Kidney (tissue), 14 donors: Measurements from ENCODE around the gene LHB. TPM values are rescaled to one million over a fixed set of nuclear protein-coding genes. Genes with fewer than 3 reads are reported as not detected.
"Not testable (repeated sequence)": the region's sequence is repeated elsewhere in the genome, so short reads cannot be mapped to it uniquely, and the experiment has no call there.

Source experiments
- DNase-seq, 5 donors: peaks; one replicate each; pipeline ENCODE4 v3.0.0-alpha.2; 2013 to 2020
- FAIRE-seq: peaks from 2 replicates; lab custom pipeline; 2012; peaks lifted over from hg19 to GRCh38; lab: Jason Lieb, UNC
- H3K27ac ChIP-seq, 2 donors: one replicate each; pipeline ENCODE4 v1.7.0; 2013; ENCODE audit warnings: low read depth in 2 of 2, low read length in 2 of 2, inconsistent platforms in 1 of 2
- H3K27me3 ChIP-seq: one replicate; pipeline ENCODE4 v1.7.1; 2013; ENCODE audit warnings: low read length, inconsistent platforms; ENCODE audit not compliant: control insufficient read depth, insufficient read depth
- H3K36me3 ChIP-seq, 3 donors: one replicate each; pipeline versions ENCODE4 v1.7.0 to v1.7.1; 2013; ENCODE audit warnings: low read length in 3 of 3, control low read depth in 1 of 3, inconsistent platforms in 1 of 3; ENCODE audit not compliant: insufficient read depth in 3 of 3, control insufficient read depth in 2 of 3
- H3K4me1 ChIP-seq, 3 donors: one replicate each; pipeline versions ENCODE4 v1.7.0 to v1.7.1; 2013; ENCODE audit warnings: low read length in 3 of 3, inconsistent platforms in 1 of 3, low read depth in 1 of 3; ENCODE audit not compliant: control insufficient read depth in 2 of 3, insufficient read depth in 2 of 3
- H3K4me3 ChIP-seq, 3 donors: one replicate each; pipeline versions ENCODE4 v1.7.0 to v1.8.1; 2013; ENCODE audit warnings: low read length in 3 of 3, control low read depth in 1 of 3, inconsistent platforms in 1 of 3
- H3K9ac ChIP-seq, 3 donors: one replicate each; pipeline versions ENCODE4 v1.7.0 to v1.7.1; 2013; ENCODE audit warnings: low read length in 3 of 3, control low read depth in 1 of 3, inconsistent platforms in 1 of 3
- H3K9me3 ChIP-seq, 3 donors: one replicate each; pipeline versions ENCODE4 v1.7.0 to v1.7.1; 2013; ENCODE audit warnings: low read length in 3 of 3, control low read depth in 1 of 3, inconsistent platforms in 1 of 3; ENCODE audit not compliant: control insufficient read depth in 2 of 3, insufficient read depth in 1 of 3
- intact Hi-C: fragments of 100-400 bp; cut with DNase I; formaldehyde crosslinking; loops from one replicate; pipeline ENCODE4 v1.11.1; 2022
- polyA plus RNA-seq: library from polyadenylated mRNA; stranded (reverse); fragments of 350-450 nt; fragmentation: Illumina TruSeq; extraction: RNeasy Lipid Tissue Mini Kit (QIAGEN cat#74804); gene quantifications from one replicate; pipeline ENCODE4 v1.2.3, GENCODE V29; 2014; ENCODE audit warnings: low read depth, low replicate concordance; ENCODE audit not compliant: insufficient read depth
- total RNA-seq: library from RNA; stranded (reverse); fragmentation: NEBNext Ultra II Directional; extraction: Animal tissue kit (Norgen Biotek cat#: 25700); gene quantifications from one replicate; pipeline ENCODE4 v1.2.1, GENCODE V29; 2021
- TF ChIP-seq, protein P1 (sequence below): IDR thresholded peaks from 3 replicates; pipeline ENCODE4 v1.5.1; 2012; ENCODE audit warnings: mild to moderate bottlenecking, moderate library complexity, borderline replicate concordance; ENCODE audit not compliant: insufficient read depth; ENCODE audit errors: extremely low read depth
- donor health status: control.
- donor health status: control.
- donor health status: control.
- donor health status: control.
- donor health status: control.
- donor health status: DM: yes; HTN: yes; CAD: no.
- donor health status: Normal renal cell carcinoma (clear cell type).

LHB gene
- total and polyA plus RNA-seq, 2 donors from 2014 or later, result not detected

DNA sequence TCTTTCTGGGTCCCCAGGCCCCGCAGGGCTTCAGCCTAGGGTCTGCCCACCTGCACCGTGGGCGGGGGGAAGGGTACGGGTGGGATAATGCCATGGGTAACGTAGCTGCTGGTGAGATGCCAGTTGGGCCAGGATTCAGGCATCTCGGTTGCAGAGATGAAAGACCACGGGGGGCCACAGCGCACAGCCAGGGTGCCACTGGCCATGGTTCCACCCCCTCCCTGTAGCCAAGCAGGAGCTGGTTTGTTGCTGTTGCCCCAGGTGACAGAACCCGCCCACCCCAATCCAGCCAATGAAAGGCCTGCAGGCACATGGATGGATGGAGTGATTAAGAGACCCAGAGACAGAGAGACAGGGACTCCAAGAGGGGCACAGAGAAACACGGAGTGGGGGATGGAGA, 41.7 kb upstream of the LHB start:
- Histone ChIP-seq H3K4me1 (peaks cover 0 to 4% (median 0%) of the 10 kb centered on the region in 3 donors), H3K27ac (no peak overlapping the region), H3K9ac (no peak overlapping the region), H3K9me3 (no peaks in the 10 kb centered on the region), H3K27me3 (peaks cover 5% of the 10 kb centered on the region), H3K36me3 (no peaks in the 10 kb centered on the region), H3K4me3 (no peak overlapping the region)
- no peak for FAIRE-seq
- TF ChIP-seq, protein P1, sequence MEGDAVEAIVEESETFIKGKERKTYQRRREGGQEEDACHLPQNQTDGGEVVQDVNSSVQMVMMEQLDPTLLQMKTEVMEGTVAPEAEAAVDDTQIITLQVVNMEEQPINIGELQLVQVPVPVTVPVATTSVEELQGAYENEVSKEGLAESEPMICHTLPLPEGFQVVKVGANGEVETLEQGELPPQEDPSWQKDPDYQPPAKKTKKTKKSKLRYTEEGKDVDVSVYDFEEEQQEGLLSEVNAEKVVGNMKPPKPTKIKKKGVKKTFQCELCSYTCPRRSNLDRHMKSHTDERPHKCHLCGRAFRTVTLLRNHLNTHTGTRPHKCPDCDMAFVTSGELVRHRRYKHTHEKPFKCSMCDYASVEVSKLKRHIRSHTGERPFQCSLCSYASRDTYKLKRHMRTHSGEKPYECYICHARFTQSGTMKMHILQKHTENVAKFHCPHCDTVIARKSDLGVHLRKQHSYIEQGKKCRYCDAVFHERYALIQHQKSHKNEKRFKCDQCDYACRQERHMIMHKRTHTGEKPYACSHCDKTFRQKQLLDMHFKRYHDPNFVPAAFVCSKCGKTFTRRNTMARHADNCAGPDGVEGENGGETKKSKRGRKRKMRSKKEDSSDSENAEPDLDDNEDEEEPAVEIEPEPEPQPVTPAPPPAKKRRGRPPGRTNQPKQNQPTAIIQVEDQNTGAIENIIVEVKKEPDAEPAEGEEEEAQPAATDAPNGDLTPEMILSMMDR, result no peak
- DNase-seq, result peak in 3 of 5 donors; percentile 53 to 73 (median 63)
- intact Hi-C loops, result no loop called here

DNA sequence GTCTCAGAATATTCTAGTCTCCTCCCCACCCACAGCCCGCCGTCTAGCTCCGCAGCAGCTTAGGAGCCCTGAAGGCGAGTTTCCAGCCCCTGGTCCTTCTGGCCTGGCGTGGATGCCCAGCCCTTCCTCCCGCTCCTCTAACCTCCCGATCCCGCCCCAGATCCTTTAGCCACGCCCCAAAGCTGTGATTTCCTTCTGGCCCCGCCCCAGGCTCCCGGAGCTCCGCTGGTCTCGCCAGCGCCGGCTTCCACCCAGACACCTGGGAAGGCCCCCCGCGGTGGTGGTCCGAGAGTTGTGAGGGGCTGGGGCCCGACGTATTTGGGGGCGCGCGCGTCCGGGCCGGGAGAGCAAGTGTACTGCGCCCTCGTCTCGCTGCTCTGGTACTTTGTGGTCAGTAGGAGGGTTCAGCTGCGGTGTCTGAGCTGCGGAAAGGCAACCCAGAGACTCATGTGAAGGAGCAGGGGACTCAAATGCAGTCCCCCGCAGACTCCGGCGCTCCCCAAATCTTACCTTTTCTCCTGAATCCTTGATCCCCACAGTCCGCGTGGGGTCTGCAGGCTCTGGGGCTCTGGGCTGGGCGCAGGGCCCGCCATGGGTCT, 40.8 kb upstream of the LHB start, which contains the start of gene CGB7:
Gene CGB7, minus strand, starts transcription at position 114 of the 599 bp plus-strand sequence. CDS start 2,374 bp downstream, outside the sequence.
- H3K9ac ChIP-seq, result peak within 1 kb of the TSS in 2 of 3 donors; percentile 26 to 29
- H3K36me3 ChIP-seq, result no peaks in the 10 kb centered on the region
- FAIRE-seq (no peak), DNase-seq (peak; percentile 72 to 86 (median 84))
- intact Hi-C loops, result no loop called here
- no peaks in the 10 kb centered on the region for H3K9me3 ChIP-seq
- peaks cover 5% of the 10 kb centered on the region for H3K27me3 ChIP-seq
- no peak within 1 kb of the TSS for H3K27ac ChIP-seq
- TF ChIP-seq, protein P1, result no peak
- peak within 1 kb of the TSS; percentile 11 to 60 (median 53) for H3K4me3 ChIP-seq
- H3K4me1 ChIP-seq, result peaks cover 0 to 4% (median 0%) of the 10 kb centered on the region in 3 donors

DNA sequence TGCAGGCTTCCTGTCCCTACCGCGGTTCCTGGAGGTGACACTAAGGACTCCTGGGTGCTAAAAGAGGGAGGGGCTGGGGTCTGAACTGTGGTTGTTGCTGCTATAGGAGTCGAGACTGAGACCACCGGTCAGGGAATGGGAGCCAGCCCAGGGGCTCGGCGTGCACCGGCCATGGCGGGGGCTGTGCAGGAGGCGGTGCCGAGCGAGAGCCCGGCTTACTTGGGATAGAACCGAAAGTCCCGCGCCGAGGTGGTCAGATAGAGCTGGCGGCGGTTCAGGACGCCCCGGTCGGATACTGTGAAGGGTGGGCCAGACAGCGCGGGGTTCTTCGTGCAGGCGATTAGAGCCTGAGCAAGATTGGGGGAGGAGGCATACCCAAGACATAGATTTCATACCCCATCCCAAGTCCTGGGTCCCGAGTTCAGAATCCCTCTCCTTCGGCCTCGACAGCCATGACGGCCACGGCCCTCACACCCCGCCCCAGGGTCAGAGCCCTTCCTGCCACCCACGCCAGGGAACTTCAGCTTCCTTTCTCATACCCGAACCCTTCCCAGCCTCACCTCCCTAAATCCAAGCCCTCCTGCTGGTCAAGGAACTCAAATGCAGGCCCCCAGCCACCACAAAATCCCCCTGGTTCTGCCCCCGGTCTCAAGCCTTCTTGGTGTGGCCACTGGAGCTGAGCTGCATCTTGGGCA, 40.2 kb upstream of the LHB start:
- DNase-seq, result peak in 1 of 5 donors; percentile 52
- H3K27me3 ChIP-seq, H3K4me1 ChIP-seq, H3K36me3 ChIP-seq, H3K9me3 ChIP-seq, H3K27ac ChIP-seq, intact Hi-C loops, FAIRE-seq: not testable (repeated sequence)
- Histone ChIP-seq H3K9ac (peak overlapping the region in 2 of 3 donors; percentile 26 to 29), H3K4me3 (peak overlapping the region; percentile 11 to 60 (median 53))

DNA sequence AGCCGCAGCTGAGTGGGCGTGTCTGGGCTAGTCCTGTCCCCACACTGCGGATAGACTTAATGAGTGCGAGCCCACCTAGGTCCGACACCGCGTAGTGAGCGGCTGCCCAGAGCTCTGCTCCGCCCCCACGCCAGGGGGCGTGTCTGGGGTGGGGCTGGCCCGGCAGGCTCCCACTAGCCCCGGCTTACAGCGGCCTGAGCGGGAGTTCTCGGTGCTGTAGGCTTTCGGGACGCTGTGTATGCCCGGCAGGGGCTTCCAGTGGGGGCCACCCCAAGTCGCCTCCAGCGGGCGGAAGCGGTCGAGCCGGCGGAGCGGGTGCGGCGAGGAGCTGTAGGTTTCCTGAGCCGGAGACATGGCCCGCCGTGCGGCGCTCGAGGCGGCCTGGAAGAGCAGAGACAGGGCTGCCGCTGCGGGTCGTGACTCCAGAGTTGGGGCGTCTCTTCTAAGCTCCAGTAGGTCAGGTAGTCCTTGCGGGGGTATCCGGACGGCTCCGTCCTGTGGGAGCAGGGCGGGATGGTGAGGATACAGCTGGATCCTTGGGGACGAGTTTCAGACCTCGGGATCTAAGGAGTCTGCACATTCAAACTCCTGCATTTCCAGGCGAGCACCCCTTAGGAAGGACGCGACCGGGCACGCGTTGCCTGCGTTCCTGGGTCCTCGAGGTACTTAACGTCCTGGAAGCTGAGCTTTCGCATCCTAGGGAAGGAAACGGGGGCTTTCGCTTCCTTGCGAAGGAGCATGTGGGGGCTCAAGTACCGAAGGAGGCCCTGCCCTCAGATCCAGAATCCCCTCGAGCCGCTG, 39.4 kb upstream of the LHB start:
- intact Hi-C loops, result no loop called here
- H3K9me3 ChIP-seq, result no peaks in the 10 kb centered on the region
- DNase-seq (peak; percentile 67 to 85 (median 74)), FAIRE-seq (no peak)
- H3K27ac ChIP-seq, result no peak overlapping the region
- TF ChIP-seq, protein P1, result peak; percentile 19
- H3K4me3 ChIP-seq, result peak overlapping the region; percentile 11 to 60 (median 53)
- peak overlapping the region in 2 of 3 donors; percentile 26 to 32 for H3K9ac ChIP-seq
- peaks cover 5% of the 10 kb centered on the region for H3K27me3 ChIP-seq
- no peaks in the 10 kb centered on the region for H3K36me3 ChIP-seq
- H3K4me1 ChIP-seq, result peaks cover 0 to 4% (median 0%) of the 10 kb centered on the region in 3 donors

DNA sequence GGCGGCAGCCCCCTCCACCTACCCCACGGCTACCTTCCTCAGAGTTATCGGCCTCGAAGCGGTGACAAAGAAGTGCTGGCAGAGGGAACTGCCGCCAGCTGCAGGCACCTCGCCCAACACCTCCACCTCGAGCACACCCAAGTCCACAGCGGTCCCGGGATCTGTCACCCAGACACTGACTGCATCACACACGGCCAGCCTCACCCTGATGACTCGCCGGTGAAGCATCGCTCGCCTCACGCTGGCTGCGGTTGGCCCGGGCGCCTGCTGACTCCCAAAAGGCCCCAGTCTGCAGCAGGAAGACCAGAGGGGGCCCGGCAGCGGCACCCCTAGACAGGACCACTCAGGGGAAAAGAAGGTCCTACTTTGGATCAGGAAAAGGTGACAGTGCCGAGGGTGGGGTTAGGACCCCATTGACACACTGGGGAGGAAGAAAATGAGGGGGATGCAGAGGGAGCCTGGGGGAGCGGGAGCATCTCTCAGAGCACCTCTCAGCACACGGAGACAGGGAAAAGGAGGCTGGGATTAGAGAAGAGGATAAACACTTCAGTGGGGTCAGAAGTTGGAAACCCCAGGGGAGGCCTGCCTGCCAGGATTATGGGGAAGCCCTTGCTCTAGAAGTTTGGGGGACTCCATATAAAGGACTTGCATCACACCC, 33.6 kb upstream of the LHB start:
- H3K4me3 ChIP-seq, H3K9ac ChIP-seq, H3K9me3 ChIP-seq, H3K4me1 ChIP-seq, H3K27me3 ChIP-seq, H3K27ac ChIP-seq, FAIRE-seq, intact Hi-C loops, H3K36me3 ChIP-seq, DNase-seq: not testable (repeated sequence)
